Mammary epithelial cell (primary cell): ENCODE measurements around the gene CST9L.

ENCODE experiments used
- EZH2 ChIP-seq: IDR thresholded peaks from 2 replicates; pipeline ENCODE4 v1.6.1; 2012; ENCODE audit warnings: low read length, inconsistent platforms, borderline replicate concordance
- TF ChIP-seq, protein P1 (sequence below), 2 donors: IDR thresholded peaks in 1 of 2; conservative IDR thresholded peaks in 1 of 2; 2 replicates each; pipeline ENCODE4 v1.5.1; 2011 to 2012; ENCODE audit warnings: inconsistent platforms in 2 of 2, low read length in 2 of 2, mild to moderate bottlenecking in 2 of 2, control low read depth in 1 of 2, low read depth in 1 of 2; ENCODE audit not compliant: insufficient read depth in 1 of 2; ENCODE audit errors: extremely low read depth in 1 of 2

DNA sequence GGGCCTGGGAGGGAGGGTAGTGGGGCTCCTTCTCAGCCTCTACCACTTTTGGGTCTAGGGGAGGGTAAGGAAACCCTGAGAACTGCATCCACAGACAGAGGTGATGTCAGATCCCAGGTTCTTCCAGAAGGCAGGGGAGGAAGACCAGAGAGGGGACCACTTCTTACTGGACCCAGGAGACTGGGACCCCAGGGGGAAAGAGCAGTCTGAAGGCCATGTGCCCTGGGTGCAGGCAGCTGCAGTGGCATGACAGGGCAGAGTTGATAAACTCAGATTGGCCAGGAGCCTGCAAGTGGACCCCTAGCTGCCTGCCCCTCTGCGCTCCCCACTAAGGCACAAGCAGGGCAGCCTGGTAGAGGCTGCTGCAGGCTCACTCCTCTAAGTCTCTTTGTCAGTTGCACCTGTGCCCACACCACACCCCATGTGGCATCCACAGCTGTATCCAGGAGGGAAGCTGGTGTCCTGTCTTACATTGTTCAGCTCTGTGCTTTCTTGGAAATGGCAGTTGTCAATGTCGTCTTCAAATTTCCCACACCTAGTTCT, 2.7 kb downstream of the CST9L start:
- TF ChIP-seq, protein P1, sequence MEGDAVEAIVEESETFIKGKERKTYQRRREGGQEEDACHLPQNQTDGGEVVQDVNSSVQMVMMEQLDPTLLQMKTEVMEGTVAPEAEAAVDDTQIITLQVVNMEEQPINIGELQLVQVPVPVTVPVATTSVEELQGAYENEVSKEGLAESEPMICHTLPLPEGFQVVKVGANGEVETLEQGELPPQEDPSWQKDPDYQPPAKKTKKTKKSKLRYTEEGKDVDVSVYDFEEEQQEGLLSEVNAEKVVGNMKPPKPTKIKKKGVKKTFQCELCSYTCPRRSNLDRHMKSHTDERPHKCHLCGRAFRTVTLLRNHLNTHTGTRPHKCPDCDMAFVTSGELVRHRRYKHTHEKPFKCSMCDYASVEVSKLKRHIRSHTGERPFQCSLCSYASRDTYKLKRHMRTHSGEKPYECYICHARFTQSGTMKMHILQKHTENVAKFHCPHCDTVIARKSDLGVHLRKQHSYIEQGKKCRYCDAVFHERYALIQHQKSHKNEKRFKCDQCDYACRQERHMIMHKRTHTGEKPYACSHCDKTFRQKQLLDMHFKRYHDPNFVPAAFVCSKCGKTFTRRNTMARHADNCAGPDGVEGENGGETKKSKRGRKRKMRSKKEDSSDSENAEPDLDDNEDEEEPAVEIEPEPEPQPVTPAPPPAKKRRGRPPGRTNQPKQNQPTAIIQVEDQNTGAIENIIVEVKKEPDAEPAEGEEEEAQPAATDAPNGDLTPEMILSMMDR (conservative IDR thresholded peaks at IDR 0.05 in 1 of 2, IDR thresholded peaks at IDR 0.05 in 1 of 2; ENCODE audit: extremely low read depth in 1 of 2, insufficient read depth in 1 of 2, low read depth in 1 of 2, low read length in 2 of 2): no peak
- no peak for TF ChIP-seq EZH2
